Measurements from ENCODE around the gene OXLD1. TPM values are rescaled to one million over a fixed set of nuclear protein-coding genes. Genes with fewer than 3 reads are reported as not detected.

The OXLD1 gene
- total RNA-seq, 1 donor from 2014 or later: 10.4 TPM

- H3K9ac ChIP-seq (ENCODE audit: low read depth in 1 of 3, low read length in 3 of 3): no peak overlapping the region
- H3K36me3 ChIP-seq (ENCODE audit: control insufficient read depth in 3 of 3, insufficient read depth in 3 of 3, low read length in 3 of 3): no peaks in the 10 kb centered on the region
- H3K27ac ChIP-seq (ENCODE audit: low read depth, low read length): no peak overlapping the region
- H3K4me1 ChIP-seq (ENCODE audit: control insufficient read depth in 3 of 3, insufficient read depth in 3 of 3, low read length in 3 of 3): no peaks in the 10 kb centered on the region
- peaks cover 0 to 4% (median 0%) of the 10 kb centered on the region in 3 donors for H3K9me3 ChIP-seq (ENCODE audit: control insufficient read depth in 3 of 3, low read length in 3 of 3)
- H3K4me3 ChIP-seq (ENCODE audit: low read length in 3 of 3): no peak overlapping the region
- peaks cover 24 to 26% (median 25%) of the 10 kb centered on the region in 3 donors for H3K27me3 ChIP-seq (ENCODE audit: control insufficient read depth in 3 of 3, insufficient read depth in 3 of 3, low read length in 3 of 3)
Observed at GRCh38 chr17:81644976-81645952, 21.1 kb downstream of the OXLD1 start.

DNA sequence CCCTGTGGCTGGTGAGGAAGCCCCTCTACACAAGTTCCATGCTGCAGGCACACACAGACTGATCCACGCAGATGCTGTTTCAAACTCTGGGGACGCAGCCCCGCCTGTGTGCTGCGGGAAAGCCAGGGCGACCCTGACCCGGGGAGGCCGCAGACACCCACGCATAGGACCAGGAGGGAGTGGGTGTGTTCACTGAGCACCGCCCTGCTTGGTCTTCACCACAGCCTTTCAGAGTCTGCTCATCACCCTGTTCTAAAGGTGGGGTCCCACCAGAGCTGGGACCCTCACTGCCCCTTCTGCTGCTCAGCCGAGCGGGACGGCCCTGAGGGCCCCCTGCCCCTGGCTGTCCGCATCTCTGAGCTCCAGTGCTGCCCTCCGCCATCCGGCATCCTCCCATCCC, 21.9 kb downstream of the OXLD1 start:
- Histone ChIP-seq H3K27me3 (ENCODE audit: control insufficient read depth in 3 of 3, insufficient read depth in 3 of 3, low read length in 3 of 3) (peaks cover 19 to 21% (median 20%) of the 10 kb centered on the region in 3 donors), H3K9me3 (ENCODE audit: control insufficient read depth in 3 of 3, low read length in 3 of 3) (peaks cover 0 to 4% (median 0%) of the 10 kb centered on the region in 3 donors), H3K4me1 (ENCODE audit: control insufficient read depth in 3 of 3, insufficient read depth in 3 of 3, low read length in 3 of 3) (no peaks in the 10 kb centered on the region)

DNA sequence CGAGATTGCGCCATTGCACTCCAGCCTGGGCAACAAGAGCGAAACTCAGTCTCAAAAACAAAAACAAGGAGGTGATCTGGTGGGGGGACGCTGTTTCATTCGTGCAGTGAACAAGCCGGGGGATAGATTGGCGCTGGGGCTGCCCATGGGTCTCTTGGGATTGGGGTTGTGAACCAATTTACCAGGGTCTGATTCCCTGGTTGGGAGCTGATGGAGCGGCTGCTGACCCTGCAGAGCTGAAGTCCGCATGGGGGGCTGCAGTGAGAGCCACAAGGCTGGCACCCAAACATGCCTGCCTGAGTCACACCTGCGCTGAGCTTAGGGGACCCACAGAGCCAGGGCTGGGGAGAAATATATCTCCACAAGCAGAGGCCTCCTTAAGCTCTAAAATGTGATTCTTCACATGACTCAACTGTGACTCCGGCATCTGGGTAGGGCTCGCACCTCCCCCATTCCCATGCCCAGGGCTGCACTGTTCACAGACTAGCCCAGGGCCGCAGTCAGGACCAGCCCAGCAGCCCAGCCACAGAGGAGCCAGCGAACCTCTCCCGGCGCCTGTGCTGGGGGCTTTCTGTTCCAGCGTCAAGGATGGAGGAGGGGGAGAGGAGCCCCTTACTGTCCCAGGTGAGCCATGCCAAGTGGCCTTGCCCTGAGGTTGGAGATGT, 24.4 kb downstream of the OXLD1 start:
- Histone ChIP-seq H3K27me3 (ENCODE audit: control insufficient read depth in 3 of 3, insufficient read depth in 3 of 3, low read length in 3 of 3) (peaks cover 2 to 5% (median 3%) of the 10 kb centered on the region in 3 donors), H3K4me3 (ENCODE audit: low read length in 3 of 3) (no peak overlapping the region), H3K4me1 (ENCODE audit: control insufficient read depth in 3 of 3, insufficient read depth in 3 of 3, low read length in 3 of 3) (peaks cover 0 to 3% (median 2%) of the 10 kb centered on the region in 3 donors), H3K9ac (ENCODE audit: low read depth in 1 of 3, low read length in 3 of 3) (no peak overlapping the region), H3K9me3 (ENCODE audit: control insufficient read depth in 3 of 3, low read length in 3 of 3) (no peaks in the 10 kb centered on the region), H3K36me3 (ENCODE audit: control insufficient read depth in 3 of 3, insufficient read depth in 3 of 3, low read length in 3 of 3) (no peaks in the 10 kb centered on the region), H3K27ac (ENCODE audit: low read depth, low read length) (no peak overlapping the region)

More for the DNA sequence above, 21.9 kb downstream of the OXLD1 start:
- Histone ChIP-seq H3K9ac (ENCODE audit: low read depth in 1 of 3, low read length in 3 of 3) (no peak overlapping the region), H3K36me3 (ENCODE audit: control insufficient read depth in 3 of 3, insufficient read depth in 3 of 3, low read length in 3 of 3) (no peaks in the 10 kb centered on the region), H3K27ac (ENCODE audit: low read depth, low read length) (no peak overlapping the region), H3K4me3 (ENCODE audit: low read length in 3 of 3) (no peak overlapping the region)

DNA sequence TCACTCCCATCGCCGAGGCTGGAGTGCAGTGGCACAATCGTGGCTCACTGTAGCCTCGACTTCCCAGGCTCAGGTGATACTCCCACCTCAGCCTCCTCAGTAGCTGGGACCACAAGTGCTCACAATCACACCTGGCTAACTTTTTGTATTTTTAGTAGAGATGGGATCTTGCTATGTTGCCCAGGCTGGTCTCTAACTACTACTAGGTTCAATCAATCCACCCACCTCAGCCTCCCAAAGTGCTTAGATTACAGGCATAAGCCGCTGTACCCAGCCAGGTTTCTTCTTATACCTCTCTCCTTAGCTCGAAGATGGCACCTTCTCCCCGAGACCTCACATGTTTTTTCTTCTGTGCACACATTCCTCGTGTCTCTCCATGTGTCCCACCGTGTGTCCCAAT, 26.4 kb downstream of the OXLD1 start:
- Histone ChIP-seq H3K27me3 (ENCODE audit: control insufficient read depth in 3 of 3, insufficient read depth in 3 of 3, low read length in 3 of 3) (no peaks in the 10 kb centered on the region), H3K4me1 (ENCODE audit: control insufficient read depth in 3 of 3, insufficient read depth in 3 of 3, low read length in 3 of 3) (peaks cover 13 to 16% (median 14%) of the 10 kb centered on the region in 3 donors), H3K27ac (ENCODE audit: low read depth, low read length) (no peak overlapping the region), H3K9ac (ENCODE audit: low read depth in 1 of 3, low read length in 3 of 3) (no peak overlapping the region), H3K4me3 (ENCODE audit: low read length in 3 of 3) (no peak overlapping the region), H3K36me3 (ENCODE audit: control insufficient read depth in 3 of 3, insufficient read depth in 3 of 3, low read length in 3 of 3) (no peaks in the 10 kb centered on the region), H3K9me3 (ENCODE audit: control insufficient read depth in 3 of 3, low read length in 3 of 3) (no peaks in the 10 kb centered on the region)

- Histone ChIP-seq H3K27me3 (ENCODE audit: control insufficient read depth in 3 of 3, insufficient read depth in 3 of 3, low read length in 3 of 3) (no peaks in the 10 kb centered on the region), H3K4me3 (ENCODE audit: low read length in 3 of 3) (no peak overlapping the region), H3K9me3 (ENCODE audit: control insufficient read depth in 3 of 3, low read length in 3 of 3) (no peaks in the 10 kb centered on the region)
Observed at GRCh38 chr17:81638683-81639082, 27.7 kb downstream of the OXLD1 start.

DNA sequence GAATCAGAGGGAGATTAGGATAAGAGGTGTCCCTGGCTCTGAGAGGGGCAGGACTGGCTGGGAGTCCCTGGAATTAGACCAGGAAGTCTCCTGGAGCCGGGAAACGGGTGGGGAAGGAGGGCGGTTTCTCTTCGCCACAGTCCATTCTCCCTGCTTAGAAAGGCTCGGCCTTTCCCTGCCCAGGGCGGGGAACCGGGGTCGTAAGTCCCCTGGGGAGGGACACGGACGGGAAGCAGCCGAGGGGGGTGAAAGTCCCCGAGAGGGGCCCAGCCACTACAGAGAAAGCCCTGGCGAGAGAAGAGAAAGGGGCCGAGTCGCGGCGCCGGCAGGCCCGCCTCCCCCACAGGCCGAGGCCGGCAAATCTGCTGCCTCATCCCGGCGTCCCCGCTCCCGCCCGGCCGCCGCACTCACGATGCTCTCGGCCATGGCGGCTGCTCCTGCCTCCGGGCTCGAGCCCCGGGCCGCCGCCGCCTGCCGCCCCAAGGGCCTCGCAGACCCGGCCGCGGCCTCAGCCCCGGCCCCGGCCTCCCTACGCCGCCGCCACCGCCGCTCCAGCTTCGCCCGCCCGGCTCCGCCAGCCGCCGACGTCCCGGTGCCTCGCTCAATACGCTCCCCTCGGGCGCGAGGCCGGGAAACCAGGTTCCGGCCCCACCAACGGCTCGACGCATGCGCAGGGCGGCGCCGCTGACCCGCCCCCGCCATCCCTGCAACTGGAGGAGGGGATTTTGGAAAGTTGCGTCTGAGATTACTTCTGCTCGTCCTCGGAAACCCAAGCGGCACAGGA, 29.7 kb downstream of the OXLD1 start, which contains the start of the genes NPLOC4 and TSPAN10:
TSS of gene NPLOC4 (minus strand) at position 608 of the 784 bp plus-strand sequence. CDS start at position 426, 182 bp downstream.
TSS of gene TSPAN10 (plus strand) at position 692 of the 784 bp plus-strand sequence. CDS start 5,217 bp downstream, outside the sequence.
- no peaks in the 10 kb centered on the region for H3K27me3 ChIP-seq (ENCODE audit: control insufficient read depth in 3 of 3, insufficient read depth in 3 of 3, low read length in 3 of 3)
- H3K27ac ChIP-seq (ENCODE audit: low read depth, low read length): peak within 1 kb of the TSS; percentile 94
- no peaks in the 10 kb centered on the region for H3K9me3 ChIP-seq (ENCODE audit: control insufficient read depth in 3 of 3, low read length in 3 of 3)
- peak within 1 kb of the TSS; percentile 82 to 99 (median 92) for H3K4me3 ChIP-seq (ENCODE audit: low read length in 3 of 3)
- H3K9ac ChIP-seq (ENCODE audit: low read depth in 1 of 3, low read length in 3 of 3): peak within 1 kb of the TSS; percentile 95 to 98 (median 97)
- peaks cover 0 to 4% (median 3%) of the 10 kb centered on the region in 3 donors for H3K36me3 ChIP-seq (ENCODE audit: control insufficient read depth in 3 of 3, insufficient read depth in 3 of 3, low read length in 3 of 3)
- H3K4me1 ChIP-seq (ENCODE audit: control insufficient read depth in 3 of 3, insufficient read depth in 3 of 3, low read length in 3 of 3): peaks cover 14 to 22% (median 22%) of the 10 kb centered on the region in 3 donors

More at GRCh38 chr17:81638683-81639082, 27.7 kb downstream of the OXLD1 start:
- no peaks in the 10 kb centered on the region for H3K36me3 ChIP-seq (ENCODE audit: control insufficient read depth in 3 of 3, insufficient read depth in 3 of 3, low read length in 3 of 3)
- H3K4me1 ChIP-seq (ENCODE audit: control insufficient read depth in 3 of 3, insufficient read depth in 3 of 3, low read length in 3 of 3): peaks cover 14 to 22% (median 22%) of the 10 kb centered on the region in 3 donors
- no peak overlapping the region for H3K27ac ChIP-seq (ENCODE audit: low read depth, low read length)
- no peak overlapping the region for H3K9ac ChIP-seq (ENCODE audit: low read depth in 1 of 3, low read length in 3 of 3)

- Histone ChIP-seq H3K4me1 (ENCODE audit: control insufficient read depth in 3 of 3, insufficient read depth in 3 of 3, low read length in 3 of 3) (peaks cover 14 to 22% (median 22%) of the 10 kb centered on the region in 3 donors), H3K9ac (ENCODE audit: low read depth in 1 of 3, low read length in 3 of 3) (peak overlapping the region; percentile 95 to 98 (median 97)), H3K36me3 (ENCODE audit: control insufficient read depth in 3 of 3, insufficient read depth in 3 of 3, low read length in 3 of 3) (peaks cover 2 to 4% (median 3%) of the 10 kb centered on the region in 3 donors), H3K4me3 (ENCODE audit: low read length in 3 of 3) (peak overlapping the region; percentile 82 to 99 (median 92)), H3K9me3 (ENCODE audit: control insufficient read depth in 3 of 3, low read length in 3 of 3) (no peaks in the 10 kb centered on the region), H3K27me3 (ENCODE audit: control insufficient read depth in 3 of 3, insufficient read depth in 3 of 3, low read length in 3 of 3) (no peaks in the 10 kb centered on the region), H3K27ac (ENCODE audit: low read depth, low read length) (peak overlapping the region; percentile 94)
Observed at GRCh38 chr17:81635973-81636504, 30.4 kb downstream of the OXLD1 start.

DNA sequence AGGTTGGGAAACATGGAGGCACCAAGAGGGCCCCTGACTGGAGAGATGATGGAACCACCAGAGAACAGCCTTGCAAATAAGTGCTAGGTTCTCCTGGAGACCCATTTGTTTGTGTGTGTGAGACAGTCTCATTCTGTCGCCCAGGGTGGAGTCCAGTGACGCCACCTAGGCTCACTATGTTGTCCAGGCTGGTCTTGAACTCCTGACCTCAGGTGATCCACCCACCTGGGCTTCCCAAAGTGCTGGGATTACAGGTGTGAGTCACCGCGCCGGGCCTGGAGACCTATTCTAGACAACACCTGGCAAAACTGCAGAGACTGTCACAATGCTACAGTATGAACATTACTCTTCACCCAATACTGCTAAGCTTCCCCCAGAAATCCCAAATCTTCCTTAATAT, 31.0 kb downstream of the OXLD1 start:
- Histone ChIP-seq H3K4me1 (ENCODE audit: control insufficient read depth in 3 of 3, insufficient read depth in 3 of 3, low read length in 3 of 3) (peaks cover 14 to 25% (median 23%) of the 10 kb centered on the region in 3 donors), H3K4me3 (ENCODE audit: low read length in 3 of 3) (peak overlapping the region; percentile 82 to 99 (median 92)), H3K36me3 (ENCODE audit: control insufficient read depth in 3 of 3, insufficient read depth in 3 of 3, low read length in 3 of 3) (peaks cover 2 to 4% (median 3%) of the 10 kb centered on the region in 3 donors), H3K9ac (ENCODE audit: low read depth in 1 of 3, low read length in 3 of 3) (peak overlapping the region in 2 of 3 donors; percentile 97 to 98), H3K9me3 (ENCODE audit: control insufficient read depth in 3 of 3, low read length in 3 of 3) (no peaks in the 10 kb centered on the region), H3K27me3 (ENCODE audit: control insufficient read depth in 3 of 3, insufficient read depth in 3 of 3, low read length in 3 of 3) (no peaks in the 10 kb centered on the region), H3K27ac (ENCODE audit: low read depth, low read length) (peak overlapping the region; percentile 94)

GRCh38 chr17:81631482-81631881, 34.9 kb downstream of the OXLD1 start:
- Histone ChIP-seq H3K4me3 (ENCODE audit: low read length in 3 of 3) (no peak overlapping the region), H3K4me1 (ENCODE audit: control insufficient read depth in 3 of 3, insufficient read depth in 3 of 3, low read length in 3 of 3) (peaks cover 11 to 27% (median 23%) of the 10 kb centered on the region in 3 donors), H3K27ac (ENCODE audit: low read depth, low read length) (no peak overlapping the region), H3K27me3 (ENCODE audit: control insufficient read depth in 3 of 3, insufficient read depth in 3 of 3, low read length in 3 of 3) (no peaks in the 10 kb centered on the region), H3K36me3 (ENCODE audit: control insufficient read depth in 3 of 3, insufficient read depth in 3 of 3, low read length in 3 of 3) (peaks cover 7 to 23% (median 21%) of the 10 kb centered on the region in 3 donors), H3K9ac (ENCODE audit: low read depth in 1 of 3, low read length in 3 of 3) (no peak overlapping the region), H3K9me3 (ENCODE audit: control insufficient read depth in 3 of 3, low read length in 3 of 3) (no peaks in the 10 kb centered on the region)
